ENCODE data around the gene TMEM51. TPM values are rescaled to one million over a fixed set of nuclear protein-coding genes. Genes with fewer than 3 reads are reported as not detected.

Gene TMEM51
- total RNA-seq: 31.4 TPM

- Histone ChIP-seq H3K4me3 (peak within 1 kb of the TSS; percentile 72 to 78), H3K9me3 (no peaks in the 10 kb centered on the region), H3K27me3 (no peaks in the 10 kb centered on the region), H3K36me3 (no peaks in the 10 kb centered on the region), H3K27ac (peak within 1 kb of the TSS; percentile 96), H3K4me1 (peaks cover 42% of the 10 kb centered on the region)
- TF ChIP-seq, protein P1, sequence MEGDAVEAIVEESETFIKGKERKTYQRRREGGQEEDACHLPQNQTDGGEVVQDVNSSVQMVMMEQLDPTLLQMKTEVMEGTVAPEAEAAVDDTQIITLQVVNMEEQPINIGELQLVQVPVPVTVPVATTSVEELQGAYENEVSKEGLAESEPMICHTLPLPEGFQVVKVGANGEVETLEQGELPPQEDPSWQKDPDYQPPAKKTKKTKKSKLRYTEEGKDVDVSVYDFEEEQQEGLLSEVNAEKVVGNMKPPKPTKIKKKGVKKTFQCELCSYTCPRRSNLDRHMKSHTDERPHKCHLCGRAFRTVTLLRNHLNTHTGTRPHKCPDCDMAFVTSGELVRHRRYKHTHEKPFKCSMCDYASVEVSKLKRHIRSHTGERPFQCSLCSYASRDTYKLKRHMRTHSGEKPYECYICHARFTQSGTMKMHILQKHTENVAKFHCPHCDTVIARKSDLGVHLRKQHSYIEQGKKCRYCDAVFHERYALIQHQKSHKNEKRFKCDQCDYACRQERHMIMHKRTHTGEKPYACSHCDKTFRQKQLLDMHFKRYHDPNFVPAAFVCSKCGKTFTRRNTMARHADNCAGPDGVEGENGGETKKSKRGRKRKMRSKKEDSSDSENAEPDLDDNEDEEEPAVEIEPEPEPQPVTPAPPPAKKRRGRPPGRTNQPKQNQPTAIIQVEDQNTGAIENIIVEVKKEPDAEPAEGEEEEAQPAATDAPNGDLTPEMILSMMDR (IDR thresholded peaks at IDR 0.05): no peak
- TF ChIP-seq POLR2AphosphoS5 (IDR thresholded peaks at IDR 0.05; ENCODE audit: insufficient read depth in 1 of 2, low read depth in 1 of 2) (peak in 1 of 2 donors; percentile 76), POLR2A (IDR thresholded peaks at IDR 0.05) (peak in 1 of 2 donors; percentile 79)
- intact Hi-C loops (cut with DNase I): loop anchor here (2.0 to 10.0 kb wide), 2 partner anchors 61 to 119 kb away; no protein-coding TSS in a partner anchor
- no peak for DNase-seq (ENCODE audit: extremely low spot score in 2 of 2)
Observed at GRCh38 chr1:15153184-15153841, at the start of gene TMEM51. Gene TMEM51 (plus strand): TSS chr1:15153747. CDS start chr1:15215088, 61,341 bp downstream.

DNA sequence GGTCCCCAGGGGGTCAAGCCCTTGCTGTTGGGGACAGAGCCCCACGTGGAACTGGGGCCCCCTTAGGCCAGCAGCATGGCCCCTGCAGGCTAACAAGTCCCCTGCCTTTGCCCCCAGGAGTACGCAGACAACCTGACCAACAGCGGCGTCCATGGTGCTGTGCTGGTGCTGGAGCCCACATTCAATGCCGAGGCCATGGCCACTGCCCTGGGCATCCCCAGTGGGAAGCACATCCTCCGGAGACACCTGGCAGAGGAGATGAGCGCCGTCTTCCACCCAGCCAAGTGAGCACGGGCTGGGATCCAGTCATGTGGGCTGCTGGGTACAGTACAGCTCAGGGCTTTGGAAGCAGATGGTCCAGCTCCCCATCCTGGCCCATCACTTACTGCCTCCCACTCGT, 49.6 kb upstream of the TMEM51 start:
- Histone ChIP-seq H3K27ac (no peak overlapping the region), H3K4me1 (no peaks in the 10 kb centered on the region), H3K36me3 (no peaks in the 10 kb centered on the region), H3K9me3 (no peaks in the 10 kb centered on the region), H3K4me3 (no peak overlapping the region), H3K27me3 (no peaks in the 10 kb centered on the region)
- intact Hi-C loops (cut with DNase I): no loop called here
- DNase-seq (ENCODE audit: extremely low spot score in 2 of 2): no peak
- TF ChIP-seq, protein P1 (IDR thresholded peaks at IDR 0.05): no peak
- TF ChIP-seq POLR2AphosphoS5 (IDR thresholded peaks at IDR 0.05; ENCODE audit: insufficient read depth in 1 of 2, low read depth in 1 of 2): no peak
- no peak for TF ChIP-seq POLR2A (IDR thresholded peaks at IDR 0.05)

- Histone ChIP-seq H3K27me3 (no peaks in the 10 kb centered on the region), H3K4me1 (no peaks in the 10 kb centered on the region), H3K4me3 (no peak overlapping the region), H3K36me3 (no peaks in the 10 kb centered on the region), H3K9me3 (no peaks in the 10 kb centered on the region), H3K27ac (no peak overlapping the region)
- intact Hi-C loops (cut with DNase I): no loop called here
- DNase-seq (ENCODE audit: extremely low spot score in 2 of 2): no peak
- TF ChIP-seq, protein P1 (IDR thresholded peaks at IDR 0.05): no peak
- no peak for TF ChIP-seq POLR2AphosphoS5 (IDR thresholded peaks at IDR 0.05; ENCODE audit: insufficient read depth in 1 of 2, low read depth in 1 of 2)
Observed at GRCh38 chr1:15104768-15105167, 48.8 kb upstream of the TMEM51 start.

DNA sequence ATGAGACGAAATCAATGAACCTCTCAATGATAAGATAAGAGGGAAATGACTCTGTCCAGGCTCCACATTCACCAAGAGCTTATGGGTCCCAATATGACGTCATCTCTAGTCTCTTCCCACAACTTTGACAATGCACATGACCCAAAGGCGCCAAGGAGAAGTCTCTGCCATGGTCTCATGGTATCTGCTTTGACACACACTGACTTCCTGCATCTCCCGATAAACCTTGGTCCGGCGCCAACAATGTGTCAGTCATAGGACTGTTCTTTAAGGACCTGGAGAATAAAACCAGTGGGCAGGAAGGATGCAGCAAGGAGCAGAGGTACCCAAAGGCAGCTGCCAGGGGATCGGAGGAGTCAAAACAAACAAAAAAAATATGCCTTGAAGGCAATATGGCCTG, 46.9 kb upstream of the TMEM51 start:
- H3K4me1 ChIP-seq: no peaks in the 10 kb centered on the region

More for the DNA sequence above, 46.9 kb upstream of the TMEM51 start:
- no peak for DNase-seq (ENCODE audit: extremely low spot score in 2 of 2)
- no peaks in the 10 kb centered on the region for H3K9me3 ChIP-seq
- no peaks in the 10 kb centered on the region for H3K27me3 ChIP-seq
- H3K36me3 ChIP-seq: no peaks in the 10 kb centered on the region
- H3K27ac ChIP-seq: no peak overlapping the region
- TF ChIP-seq POLR2A (IDR thresholded peaks at IDR 0.05) (no peak), POLR2AphosphoS5 (IDR thresholded peaks at IDR 0.05; ENCODE audit: insufficient read depth in 1 of 2, low read depth in 1 of 2) (no peak)
- TF ChIP-seq, protein P1 (IDR thresholded peaks at IDR 0.05): no peak
- intact Hi-C loops (cut with DNase I): no loop called here
- no peak overlapping the region for H3K4me3 ChIP-seq
